HG02610 (cell line): ENCODE results near the gene SLIT1.
"Not testable (repeated sequence)": the region's sequence is repeated elsewhere in the genome, so short reads cannot be mapped to it uniquely, and the experiment has no call there.

Experiments used
- ATAC-seq: cut with Tn5 transposase; IDR thresholded peaks from one replicate; pipeline ENCODE4 v1.9.1; 2021; ENCODE audit warnings: mild to moderate bottlenecking, moderate library complexity; ENCODE audit not compliant: unreplicated experiment

Gene SLIT1

GRCh38 chr10:97050205-97050745, 135.5 kb downstream of the SLIT1 start:
- no peak for ATAC-seq

- no peak for ATAC-seq
Observed at GRCh38 chr10:97049670-97050069, 136.1 kb downstream of the SLIT1 start.

GRCh38 chr10:97048649-97049427, 136.9 kb downstream of the SLIT1 start:
- ATAC-seq: no peak

- ATAC-seq: no peak
Observed at GRCh38 chr10:97047788-97048187, 138.0 kb downstream of the SLIT1 start.

GRCh38 chr10:97047083-97047736, 138.5 kb downstream of the SLIT1 start:
- no peak for ATAC-seq

- no peak for ATAC-seq
Observed at GRCh38 chr10:97046456-97047082, 139.2 kb downstream of the SLIT1 start.

- ATAC-seq: no peak
Observed at GRCh38 chr10:97043563-97043855, 142.2 kb downstream of the SLIT1 start.

GRCh38 chr10:97042716-97043562, 142.8 kb downstream of the SLIT1 start:
- ATAC-seq: no peak

- ATAC-seq: no peak
Observed at GRCh38 chr10:97042081-97042480, 143.7 kb downstream of the SLIT1 start.

- ATAC-seq: no peak
Observed at GRCh38 chr10:97040706-97041105, 145.1 kb downstream of the SLIT1 start.

- ATAC-seq: no peak
Observed at GRCh38 chr10:97040248-97040584, 145.5 kb downstream of the SLIT1 start.

GRCh38 chr10:97039538-97040247, 146.1 kb downstream of the SLIT1 start:
- no peak for ATAC-seq

- ATAC-seq: no peak
Observed at GRCh38 chr10:97038688-97039087, 147.1 kb downstream of the SLIT1 start.

- peak; percentile 71 for ATAC-seq
Observed at GRCh38 chr10:97037365-97038361, 148.1 kb downstream of the SLIT1 start.

- ATAC-seq: no peak
Observed at GRCh38 chr10:97034958-97035769, 150.6 kb downstream of the SLIT1 start.

- no peak for ATAC-seq
Observed at GRCh38 chr10:97034301-97034700, 151.5 kb downstream of the SLIT1 start.

GRCh38 chr10:97033841-97034240, 151.9 kb downstream of the SLIT1 start:
- ATAC-seq: not testable (repeated sequence)

- ATAC-seq: no peak
Observed at GRCh38 chr10:97032624-97033023, 153.1 kb downstream of the SLIT1 start.
